Effector memory CD4-positive, alpha-beta T cell (primary cell): Measurements from ENCODE around the gene LGALS16.
"Not testable (repeated sequence)": the region's sequence is repeated elsewhere in the genome, so short reads cannot be mapped to it uniquely, and the experiment has no call there.

Source experiments
- DNase-seq, 3 donors: peaks; one replicate each; pipeline ENCODE4 v3.0.0-alpha.2; 2020
- H3K27ac ChIP-seq: 2 replicates; pipeline ENCODE4 v1.7.0; 2013; ENCODE audit warnings: mild to moderate bottlenecking, low read length, moderate library complexity; ENCODE audit not compliant: insufficient read depth, poor library complexity, severe bottlenecking
- H3K27me3 ChIP-seq: replicated peaks from 2 replicates; pipeline ENCODE4 v1.7.0; 2013; ENCODE audit warnings: mild to moderate bottlenecking, low read length; ENCODE audit not compliant: insufficient read depth, control insufficient read depth, poor library complexity, severe bottlenecking
- H3K36me3 ChIP-seq: 2 replicates; pipeline ENCODE4 v1.7.0; 2013; ENCODE audit warnings: mild to moderate bottlenecking, low read length, moderate library complexity; ENCODE audit not compliant: control insufficient read depth, insufficient read depth
- H3K4me1 ChIP-seq: 2 replicates; pipeline ENCODE4 v1.7.0; 2013; ENCODE audit warnings: low read length, mild to moderate bottlenecking; ENCODE audit not compliant: control insufficient read depth, insufficient read depth, poor library complexity, severe bottlenecking
- H3K4me3 ChIP-seq: 2 replicates; pipeline ENCODE4 v1.7.0; 2013; ENCODE audit warnings: low read length, low read depth, mild to moderate bottlenecking; ENCODE audit not compliant: insufficient read depth, poor library complexity, severe bottlenecking
- H3K9me3 ChIP-seq: 2 replicates; pipeline ENCODE4 v1.7.0; 2013; ENCODE audit warnings: mild to moderate bottlenecking, low read length, moderate library complexity; ENCODE audit not compliant: control insufficient read depth
- total RNA-seq, 3 donors: gene quantifications; one replicate each; lab custom pipeline; 2026; lab: John Stamatoyannopoulos, UW

The LGALS16 gene
- 0 reads per million in 3 donors for total RNA-seq

- Histone ChIP-seq H3K4me3 (no peak within 1 kb of the TSS), H3K4me1 (no peaks in the 10 kb centered on the region), H3K9me3 (no peaks in the 10 kb centered on the region), H3K27me3 (no peaks in the 10 kb centered on the region), H3K36me3 (no peaks in the 10 kb centered on the region), H3K27ac (no peak within 1 kb of the TSS)
- no peak for DNase-seq
These were observed at the start of gene LGALS16 for GRCh38 chr19:39655613-39656012. Gene LGALS16 (plus strand): TSS chr19:39655913. CDS start chr19:39655962, 49 bp downstream.

GRCh38 chr19:39607021-39607420 is 48.7 kb upstream of the LGALS16 start:
- Histone ChIP-seq H3K27ac (no peak overlapping the region), H3K4me3 (no peak overlapping the region), H3K4me1 (no peaks in the 10 kb centered on the region), H3K36me3 (no peaks in the 10 kb centered on the region), H3K27me3 (no peaks in the 10 kb centered on the region), H3K9me3 (no peaks in the 10 kb centered on the region)
- no peak for DNase-seq

- H3K4me3 ChIP-seq, result no peak overlapping the region
- no peaks in the 10 kb centered on the region for H3K36me3 ChIP-seq
- no peaks in the 10 kb centered on the region for H3K27me3 ChIP-seq
- H3K9me3 ChIP-seq, result no peaks in the 10 kb centered on the region
- DNase-seq, result no peak
- H3K27ac ChIP-seq, result no peak overlapping the region
- H3K4me1 ChIP-seq, result no peaks in the 10 kb centered on the region
These were observed 48.2 kb upstream of the LGALS16 start for GRCh38 chr19:39607561-39607960.

GRCh38 chr19:39613597-39613996 is 42.1 kb upstream of the LGALS16 start:
- no peak overlapping the region for H3K27ac ChIP-seq
- no peaks in the 10 kb centered on the region for H3K36me3 ChIP-seq
- H3K4me1 ChIP-seq, result no peaks in the 10 kb centered on the region
- DNase-seq, result no peak
- no peaks in the 10 kb centered on the region for H3K27me3 ChIP-seq
- no peak overlapping the region for H3K4me3 ChIP-seq
- H3K9me3 ChIP-seq, result no peaks in the 10 kb centered on the region

GRCh38 chr19:39617745-39618144 is 38.0 kb upstream of the LGALS16 start:
- Histone ChIP-seq H3K9me3 (no peaks in the 10 kb centered on the region), H3K4me3 (no peak overlapping the region), H3K4me1 (no peaks in the 10 kb centered on the region), H3K36me3 (no peaks in the 10 kb centered on the region), H3K27ac (no peak overlapping the region), H3K27me3 (no peaks in the 10 kb centered on the region)
- DNase-seq, result no peak

- H3K4me1 ChIP-seq, result no peaks in the 10 kb centered on the region
- no peak for DNase-seq
- peaks cover 3% of the 10 kb centered on the region for H3K27me3 ChIP-seq
- no peak overlapping the region for H3K27ac ChIP-seq
- H3K36me3 ChIP-seq, result no peaks in the 10 kb centered on the region
- H3K4me3 ChIP-seq, result no peak overlapping the region
- no peaks in the 10 kb centered on the region for H3K9me3 ChIP-seq
These were observed 31.8 kb upstream of the LGALS16 start for GRCh38 chr19:39623946-39624345.

- H3K9me3 ChIP-seq, result not testable (repeated sequence)
These were observed 28.1 kb upstream of the LGALS16 start for GRCh38 chr19:39627631-39628030.

GRCh38 chr19:39631178-39631577 is 24.5 kb upstream of the LGALS16 start:
- Histone ChIP-seq H3K27ac (no peak overlapping the region), H3K4me3 (no peak overlapping the region), H3K27me3 (no peaks in the 10 kb centered on the region), H3K9me3 (no peaks in the 10 kb centered on the region), H3K36me3 (no peaks in the 10 kb centered on the region), H3K4me1 (no peaks in the 10 kb centered on the region)
- DNase-seq, result no peak

More at GRCh38 chr19:39627631-39628030, 28.1 kb upstream of the LGALS16 start:
- not testable (repeated sequence) for H3K36me3 ChIP-seq, H3K27me3 ChIP-seq, DNase-seq, H3K27ac ChIP-seq, H3K4me1 ChIP-seq, H3K4me3 ChIP-seq

- DNase-seq, result no peak
- Histone ChIP-seq H3K36me3 (no peaks in the 10 kb centered on the region), H3K4me1 (no peaks in the 10 kb centered on the region), H3K4me3 (no peak overlapping the region), H3K27me3 (no peaks in the 10 kb centered on the region), H3K27ac (no peak overlapping the region), H3K9me3 (no peaks in the 10 kb centered on the region)
These were observed 24.1 kb upstream of the LGALS16 start for GRCh38 chr19:39631626-39632025.

- no peaks in the 10 kb centered on the region for H3K27me3 ChIP-seq
- no peak overlapping the region for H3K27ac ChIP-seq
- no peak overlapping the region for H3K4me3 ChIP-seq
- no peaks in the 10 kb centered on the region for H3K36me3 ChIP-seq
- H3K9me3 ChIP-seq, result no peaks in the 10 kb centered on the region
- no peaks in the 10 kb centered on the region for H3K4me1 ChIP-seq
- no peak for DNase-seq
These were observed 17.8 kb upstream of the LGALS16 start for GRCh38 chr19:39637891-39638290.

- H3K9me3 ChIP-seq, result no peaks in the 10 kb centered on the region
- no peaks in the 10 kb centered on the region for H3K27me3 ChIP-seq
- no peak overlapping the region for H3K4me3 ChIP-seq
These were observed 13.9 kb upstream of the LGALS16 start for GRCh38 chr19:39641773-39642172.

More at GRCh38 chr19:39641773-39642172, 13.9 kb upstream of the LGALS16 start:
- Histone ChIP-seq H3K27ac (no peak overlapping the region), H3K36me3 (no peaks in the 10 kb centered on the region), H3K4me1 (no peaks in the 10 kb centered on the region)
- DNase-seq, result no peak
